GM12873 (cell line): ENCODE results near the gene PCNX3.

Source experiments
- CTCF ChIP-seq: IDR thresholded peaks from 2 replicates; pipeline ENCODE4 v1.5.1; 2012; ENCODE audit warnings: low read depth, mild to moderate bottlenecking, moderate library complexity, low read length, control low read depth; ENCODE audit not compliant: insufficient read depth; ENCODE audit errors: missing control alignments

Gene PCNX3

GRCh38 chr11:65648997-65649493 is 33.5 kb downstream of the PCNX3 start:
- no peak for TF ChIP-seq CTCF

- no peak for TF ChIP-seq CTCF
Measured at GRCh38 chr11:65649656-65650546, 34.3 kb downstream of the PCNX3 start.

- no peak for TF ChIP-seq CTCF
Measured at GRCh38 chr11:65650547-65651338, 35.2 kb downstream of the PCNX3 start.

- no peak for TF ChIP-seq CTCF
Measured at GRCh38 chr11:65651339-65651588, 35.7 kb downstream of the PCNX3 start.

GRCh38 chr11:65651589-65652510 is 36.3 kb downstream of the PCNX3 start:
- no peak for TF ChIP-seq CTCF

GRCh38 chr11:65652511-65653228 is 37.1 kb downstream of the PCNX3 start:
- TF ChIP-seq CTCF, result no peak
